IPS-15b (cell line): ENCODE results near the gene PEPD.
A peak's percentile ranks its signal among the peaks of the same experiment; 100 is the strongest.
"Not testable (repeated sequence)": the region's sequence is repeated elsewhere in the genome, so short reads cannot be mapped to it uniquely, and the experiment has no call there.

ENCODE experiments used
- H3K27me3 ChIP-seq: one replicate; pipeline ENCODE4 v1.6.1; 2013; ENCODE audit warnings: low read length; ENCODE audit not compliant: control insufficient read depth, insufficient read depth
- H3K36me3 ChIP-seq: one replicate; pipeline ENCODE4 v1.6.1; 2013; ENCODE audit warnings: low read length; ENCODE audit not compliant: control insufficient read depth, insufficient read depth
- H3K4me1 ChIP-seq: one replicate; pipeline ENCODE4 v1.6.1; 2013; ENCODE audit warnings: mild to moderate bottlenecking, low read length; ENCODE audit not compliant: control insufficient read depth, insufficient read depth
- H3K4me3 ChIP-seq: one replicate; pipeline ENCODE4 v1.5.1; 2013; ENCODE audit warnings: low read depth, low read length
- H3K9ac ChIP-seq: one replicate; pipeline ENCODE4 v1.6.1; 2013; ENCODE audit warnings: low read depth, mild to moderate bottlenecking, low read length
- H3K9me3 ChIP-seq: one replicate; pipeline ENCODE4 v1.6.1; 2013; ENCODE audit warnings: mild to moderate bottlenecking, low read length; ENCODE audit not compliant: control insufficient read depth, insufficient read depth

The PEPD gene

GRCh38 chr19:33521480-33522370 is at the start of gene PEPD:
Gene PEPD, minus strand, starts transcription at chr19:33521791. Its CDS starts 31 bp downstream, at chr19:33521760.
- peak within 1 kb of the TSS; percentile 60 for H3K9ac ChIP-seq
- no peaks in the 10 kb centered on the region for H3K27me3 ChIP-seq

DNA sequence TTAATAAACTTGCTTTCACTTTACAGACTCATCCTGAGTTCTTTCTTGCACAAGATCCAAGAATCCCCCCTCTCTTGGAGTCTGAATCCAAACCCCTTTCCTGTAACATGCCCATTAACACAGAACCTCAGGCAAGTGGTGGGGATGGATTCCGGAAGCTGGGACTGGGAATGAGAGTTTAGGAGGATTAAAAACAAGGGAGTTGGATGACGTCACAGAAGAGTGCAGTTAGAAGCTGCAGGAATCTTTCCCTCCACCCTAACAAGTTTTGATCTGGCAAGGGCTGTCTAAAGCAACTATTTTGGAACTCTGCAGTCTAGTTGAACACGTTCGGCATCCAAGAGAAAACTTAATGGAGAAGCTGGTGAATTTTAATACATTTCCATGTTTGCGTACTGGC is 48.2 kb upstream of the PEPD start:
- Histone ChIP-seq H3K4me1 (peaks cover 20% of the 10 kb centered on the region), H3K4me3 (no peak overlapping the region), H3K27me3 (no peaks in the 10 kb centered on the region), H3K9me3 (no peaks in the 10 kb centered on the region), H3K9ac (no peak overlapping the region), H3K36me3 (no peaks in the 10 kb centered on the region)

More at GRCh38 chr19:33521480-33522370, at the start of gene PEPD:
- no peaks in the 10 kb centered on the region for H3K36me3 ChIP-seq
- H3K4me3 ChIP-seq: peak within 1 kb of the TSS; percentile 80
- no peaks in the 10 kb centered on the region for H3K9me3 ChIP-seq
- H3K4me1 ChIP-seq: peaks cover 9% of the 10 kb centered on the region

GRCh38 chr19:33568706-33569105 is 47.1 kb upstream of the PEPD start:
- Histone ChIP-seq H3K9ac (no peak overlapping the region), H3K27me3 (no peaks in the 10 kb centered on the region), H3K4me3 (no peak overlapping the region), H3K4me1 (peaks cover 20% of the 10 kb centered on the region), H3K36me3 (no peaks in the 10 kb centered on the region), H3K9me3 (no peaks in the 10 kb centered on the region)

- no peaks in the 10 kb centered on the region for H3K9me3 ChIP-seq
- H3K36me3 ChIP-seq: no peaks in the 10 kb centered on the region
- peaks cover 14% of the 10 kb centered on the region for H3K4me1 ChIP-seq
- H3K4me3 ChIP-seq: no peak overlapping the region
- H3K9ac ChIP-seq: no peak overlapping the region
- no peaks in the 10 kb centered on the region for H3K27me3 ChIP-seq
These were observed 43.3 kb upstream of the PEPD start for GRCh38 chr19:33564836-33565338.

DNA sequence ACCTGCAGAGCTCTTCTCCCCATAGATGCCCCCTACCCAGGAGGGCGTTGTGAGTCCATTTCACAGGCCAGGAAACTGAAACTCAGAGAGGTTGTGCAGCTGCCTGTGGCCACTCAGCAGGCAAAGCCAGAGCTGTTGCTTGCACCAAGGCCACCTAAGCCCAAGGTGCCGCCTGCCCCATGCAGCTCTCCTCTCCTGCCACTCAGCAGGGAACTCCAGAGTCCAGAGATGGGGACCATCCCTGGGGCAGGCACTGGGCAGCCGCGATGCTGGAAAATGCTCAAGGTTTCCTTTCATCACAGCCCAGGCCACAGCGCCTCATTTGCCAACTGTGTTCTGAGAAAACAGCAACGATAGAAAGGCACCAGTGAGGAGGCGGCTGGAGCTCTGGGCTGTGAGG is 41.0 kb upstream of the PEPD start:
- Histone ChIP-seq H3K9ac (no peak overlapping the region), H3K4me1 (peaks cover 14% of the 10 kb centered on the region), H3K4me3 (no peak overlapping the region), H3K36me3 (no peaks in the 10 kb centered on the region), H3K9me3 (no peaks in the 10 kb centered on the region), H3K27me3 (no peaks in the 10 kb centered on the region)

- not testable (repeated sequence) for H3K36me3 ChIP-seq, H3K9ac ChIP-seq, H3K4me3 ChIP-seq, H3K27me3 ChIP-seq, H3K9me3 ChIP-seq
- H3K4me1 ChIP-seq: peaks cover 13% of the 10 kb centered on the region
These were observed 40.1 kb upstream of the PEPD start for GRCh38 chr19:33561666-33562065.

- H3K4me1 ChIP-seq: peaks cover 10% of the 10 kb centered on the region
- no peaks in the 10 kb centered on the region for H3K27me3 ChIP-seq
- H3K4me3 ChIP-seq: no peak overlapping the region
- H3K9me3 ChIP-seq: no peaks in the 10 kb centered on the region
- no peak overlapping the region for H3K9ac ChIP-seq
- H3K36me3 ChIP-seq: no peaks in the 10 kb centered on the region
These were observed 39.7 kb upstream of the PEPD start for GRCh38 chr19:33561261-33561660.

- H3K9me3 ChIP-seq: no peaks in the 10 kb centered on the region
- no peaks in the 10 kb centered on the region for H3K27me3 ChIP-seq
- H3K4me3 ChIP-seq: no peak overlapping the region
- H3K4me1 ChIP-seq: peaks cover 2% of the 10 kb centered on the region
- H3K9ac ChIP-seq: no peak overlapping the region
- H3K36me3 ChIP-seq: no peaks in the 10 kb centered on the region
These were observed 38.4 kb upstream of the PEPD start for GRCh38 chr19:33559996-33560395.

GRCh38 chr19:33558856-33559255 is 37.3 kb upstream of the PEPD start:
- no peak overlapping the region for H3K9ac ChIP-seq
- no peaks in the 10 kb centered on the region for H3K27me3 ChIP-seq
- H3K4me1 ChIP-seq: no peaks in the 10 kb centered on the region
- no peaks in the 10 kb centered on the region for H3K36me3 ChIP-seq
- H3K9me3 ChIP-seq: no peaks in the 10 kb centered on the region
- no peak overlapping the region for H3K4me3 ChIP-seq

DNA sequence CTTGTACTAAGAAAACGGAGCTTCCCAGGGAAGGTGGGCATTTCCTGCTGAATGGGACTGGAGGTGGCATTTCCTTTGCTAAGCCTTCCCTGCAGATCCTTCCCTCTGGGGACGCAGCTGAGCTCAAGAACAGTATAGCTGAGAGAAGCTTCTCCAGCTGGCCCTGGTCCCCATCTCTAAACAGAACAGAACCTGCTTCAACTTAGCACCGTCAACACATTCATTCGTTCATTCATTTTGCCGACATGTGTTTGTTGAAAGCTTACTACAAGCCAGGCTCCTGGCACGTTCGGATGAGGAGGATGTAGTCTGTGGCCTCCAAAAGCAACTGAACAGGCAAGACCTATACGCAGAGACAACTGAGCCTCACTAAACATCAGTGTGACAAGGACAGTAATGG is 36.6 kb upstream of the PEPD start:
- Histone ChIP-seq H3K36me3 (no peaks in the 10 kb centered on the region), H3K9me3 (no peaks in the 10 kb centered on the region), H3K4me3 (no peak overlapping the region), H3K9ac (no peak overlapping the region), H3K4me1 (no peaks in the 10 kb centered on the region), H3K27me3 (no peaks in the 10 kb centered on the region)

GRCh38 chr19:33557720-33558119 is 36.1 kb upstream of the PEPD start:
- no peaks in the 10 kb centered on the region for H3K27me3 ChIP-seq
- H3K36me3 ChIP-seq: no peaks in the 10 kb centered on the region

GRCh38 chr19:33557196-33557595 is 35.6 kb upstream of the PEPD start:
- H3K9ac ChIP-seq: no peak overlapping the region
- H3K27me3 ChIP-seq: no peaks in the 10 kb centered on the region
- no peaks in the 10 kb centered on the region for H3K36me3 ChIP-seq
- no peak overlapping the region for H3K4me3 ChIP-seq
- no peaks in the 10 kb centered on the region for H3K4me1 ChIP-seq
- no peaks in the 10 kb centered on the region for H3K9me3 ChIP-seq

More at GRCh38 chr19:33557720-33558119, 36.1 kb upstream of the PEPD start:
- Histone ChIP-seq H3K4me1 (no peaks in the 10 kb centered on the region), H3K9ac (no peak overlapping the region), H3K9me3 (no peaks in the 10 kb centered on the region), H3K4me3 (no peak overlapping the region)
